Fibroblast of skin of back (primary cell): Measurements from ENCODE around the gene CFC1B.
"Not testable (repeated sequence)": the region's sequence is repeated elsewhere in the genome, so short reads cannot be mapped to it uniquely, and the experiment has no call there.

Source experiments
- DNase-seq: peaks from one replicate; pipeline ENCODE4 v3.0.0-alpha.2; 2013

CFC1B gene

GRCh38 chr2:130566165-130566564 lies 45.1 kb downstream of the CFC1B start:
- not testable (repeated sequence) for DNase-seq

- not testable (repeated sequence) for DNase-seq
These were observed 50.9 kb downstream of the CFC1B start for GRCh38 chr2:130571929-130572328.

- not testable (repeated sequence) for DNase-seq
These were observed 53.2 kb downstream of the CFC1B start for GRCh38 chr2:130574230-130574629.

- not testable (repeated sequence) for DNase-seq
These were observed 55.3 kb downstream of the CFC1B start for GRCh38 chr2:130576209-130576784.

GRCh38 chr2:130577559-130577958 lies 56.5 kb downstream of the CFC1B start:
- not testable (repeated sequence) for DNase-seq
